Mesendoderm (in vitro differentiated cells): ENCODE results near the gene GLT8D1.
A peak's percentile ranks its signal among the peaks of the same experiment; 100 is the strongest.
"Not testable (repeated sequence)": the region's sequence is repeated elsewhere in the genome, so short reads cannot be mapped to it uniquely, and the experiment has no call there.

Experiments
- DNase-seq: peaks from one replicate; pipeline ENCODE4 v3.0.0; 2013
- H2AK5ac ChIP-seq: 2 replicates; pipeline ENCODE4 v1.6.1; 2013; ENCODE audit warnings: low read length, inconsistent platforms
- H2BK120ac ChIP-seq: 2 replicates; pipeline ENCODE4 v1.6.1; 2013; ENCODE audit warnings: low read depth, mild to moderate bottlenecking, low read length, moderate library complexity, mixed read lengths
- H2BK15ac ChIP-seq: replicated peaks from 2 replicates; pipeline ENCODE4 v1.6.1; 2013; ENCODE audit warnings: low read depth, mild to moderate bottlenecking, moderate library complexity
- H2BK5ac ChIP-seq: 2 replicates; pipeline ENCODE4 v1.6.1; 2013; ENCODE audit warnings: low read length, inconsistent platforms
- H3K18ac ChIP-seq: 2 replicates; pipeline ENCODE4 v1.6.1; 2013; ENCODE audit warnings: mild to moderate bottlenecking, low read length, mixed read lengths
- H3K23ac ChIP-seq: one replicate; pipeline ENCODE4 v1.6.1; 2013; ENCODE audit warnings: low read length
- H3K27ac ChIP-seq: 2 replicates; pipeline ENCODE4 v1.5.1; 2013; ENCODE audit warnings: low read depth, mild to moderate bottlenecking, inconsistent platforms, low read length, moderate library complexity
- H3K27me3 ChIP-seq: 2 replicates; pipeline ENCODE4 v1.6.1; 2013; ENCODE audit warnings: low read length, control low read depth, mild to moderate bottlenecking, inconsistent platforms; ENCODE audit not compliant: insufficient read depth, poor library complexity
- H3K36me3 ChIP-seq: 2 replicates; pipeline ENCODE4 v1.6.1; 2013; ENCODE audit warnings: low read length, inconsistent platforms; ENCODE audit not compliant: control insufficient read depth, insufficient read depth
- H3K4ac ChIP-seq: one replicate; pipeline ENCODE4 v1.6.1; 2013; ENCODE audit warnings: low read depth, mild to moderate bottlenecking, low read length, moderate library complexity
- H3K4me1 ChIP-seq: 2 replicates; pipeline ENCODE4 v1.6.1; 2013; ENCODE audit warnings: low read depth, low read length, inconsistent platforms; ENCODE audit not compliant: control insufficient read depth
- H3K4me2 ChIP-seq: 2 replicates; pipeline ENCODE4 v1.6.1; 2013; ENCODE audit warnings: low read length
- H3K4me3 ChIP-seq: 2 replicates; pipeline ENCODE4 v1.5.1; 2013; ENCODE audit warnings: mild to moderate bottlenecking, low read length
- H3K56ac ChIP-seq: one replicate; pipeline ENCODE4 v1.6.1; 2013; ENCODE audit warnings: low read length
- H3K79me1 ChIP-seq: 2 replicates; pipeline ENCODE4 v1.6.1; 2013; ENCODE audit warnings: low read length, inconsistent platforms
- H3K79me2 ChIP-seq: 2 replicates; pipeline ENCODE4 v1.6.1; 2013; ENCODE audit warnings: mild to moderate bottlenecking, low read length; ENCODE audit not compliant: control insufficient read depth, insufficient read depth
- H3K9ac ChIP-seq: 2 replicates; pipeline ENCODE4 v1.6.1; 2013; ENCODE audit warnings: low read length, inconsistent platforms
- H4K5ac ChIP-seq: one replicate; pipeline ENCODE4 v1.6.1; 2013; ENCODE audit warnings: low read length
- H4K8ac ChIP-seq: one replicate; pipeline ENCODE4 v1.6.1; 2013; ENCODE audit warnings: low read depth, mild to moderate bottlenecking, control low read depth, low read length, moderate library complexity
- WGBS: extraction: QIAGEN DNeasy Blood & Tissue Kit; methylation state at CpG from one replicate; pipeline ENCODE4 v1.1.7; 2013; ENCODE audit warnings: low lambda C conversion rate, missing lambda C conversion rate; ENCODE audit not compliant: insufficient coverage; ENCODE audit errors: extremely low coverage; 5-methylcytosine and 5-hydroxymethylcytosine counted together

The GLT8D1 gene

DNA sequence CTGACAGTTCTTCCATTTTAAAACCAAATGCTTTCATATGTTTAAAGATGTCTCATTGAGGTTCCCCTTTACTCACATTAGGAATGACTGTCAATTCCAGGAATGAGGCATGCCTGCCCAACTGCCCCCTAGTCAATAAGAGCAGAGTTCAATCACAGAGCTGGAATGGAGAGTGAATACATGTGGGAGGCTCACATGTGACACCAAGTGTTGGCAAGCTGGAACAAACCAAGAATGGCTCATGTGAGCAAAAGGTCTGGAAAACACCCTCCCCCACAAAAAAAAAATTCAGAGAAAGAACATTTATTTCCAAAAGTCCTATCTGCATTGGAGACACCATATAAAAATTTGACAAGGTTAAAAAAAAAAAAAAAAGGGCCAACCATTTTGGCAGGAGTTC, 23.6 kb downstream of the GLT8D1 start:
- Histone ChIP-seq H3K27me3 (no peaks in the 10 kb centered on the region), H3K23ac (no peak overlapping the region), H3K56ac (no peak overlapping the region), H3K4me3 (no peak overlapping the region), H3K79me2 (peaks cover 38% of the 10 kb centered on the region), H2BK15ac (no peak overlapping the region), H3K36me3 (peaks cover 8% of the 10 kb centered on the region), H3K4me1 (no peaks in the 10 kb centered on the region), H3K4ac (no peak overlapping the region), H2AK5ac (no peak overlapping the region), H2BK5ac (no peak overlapping the region), H3K9ac (no peak overlapping the region), H4K8ac (no peak overlapping the region), H3K4me2 (no peak overlapping the region), H4K5ac (no peak overlapping the region), H3K27ac (no peak overlapping the region), H3K18ac (no peak overlapping the region), H3K79me1 (peaks cover 6% of the 10 kb centered on the region), H2BK120ac (no peak overlapping the region)
- peak; percentile 72 for DNase-seq

DNA sequence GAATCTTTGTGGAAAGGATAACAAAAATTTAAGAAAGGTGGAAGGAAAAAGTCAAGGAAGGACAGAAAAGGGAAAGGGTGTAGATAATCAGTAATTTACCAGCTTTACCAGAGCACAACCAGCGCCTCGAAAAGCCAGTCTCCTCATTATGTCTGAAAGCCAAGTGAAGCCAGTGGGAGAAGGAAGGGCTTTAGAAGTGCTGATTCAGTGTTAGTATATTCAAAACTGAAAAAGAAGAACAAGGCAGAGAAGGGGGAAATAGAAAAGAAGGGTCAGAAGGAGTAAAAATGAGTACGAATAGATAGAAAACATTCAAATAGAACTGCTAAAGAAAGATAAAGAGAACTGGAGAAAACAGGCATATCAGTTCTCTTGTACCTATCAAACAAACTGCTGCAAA, 24.0 kb downstream of the GLT8D1 start:
- no peak overlapping the region for H3K4ac ChIP-seq
- no peak overlapping the region for H3K9ac ChIP-seq
- H3K79me1 ChIP-seq = peaks cover 6% of the 10 kb centered on the region
- no peak overlapping the region for H3K23ac ChIP-seq
- no peak overlapping the region for H3K56ac ChIP-seq
- H3K79me2 ChIP-seq = peaks cover 34% of the 10 kb centered on the region
- no peaks in the 10 kb centered on the region for H3K4me1 ChIP-seq
- H3K4me3 ChIP-seq = no peak overlapping the region
- H3K18ac ChIP-seq = no peak overlapping the region
- H2BK5ac ChIP-seq = no peak overlapping the region
- no peak overlapping the region for H2BK120ac ChIP-seq
- no peak overlapping the region for H4K8ac ChIP-seq
- no peak overlapping the region for H2BK15ac ChIP-seq
- peaks cover 8% of the 10 kb centered on the region for H3K36me3 ChIP-seq
- 100% methylated on average over 1 of the region's 3 CpGs for WGBS
- H2AK5ac ChIP-seq = no peak overlapping the region
- H3K27me3 ChIP-seq = no peaks in the 10 kb centered on the region
- no peak overlapping the region for H3K27ac ChIP-seq
- no peak overlapping the region for H4K5ac ChIP-seq
- no peak overlapping the region for H3K4me2 ChIP-seq
- DNase-seq = no peak

DNA sequence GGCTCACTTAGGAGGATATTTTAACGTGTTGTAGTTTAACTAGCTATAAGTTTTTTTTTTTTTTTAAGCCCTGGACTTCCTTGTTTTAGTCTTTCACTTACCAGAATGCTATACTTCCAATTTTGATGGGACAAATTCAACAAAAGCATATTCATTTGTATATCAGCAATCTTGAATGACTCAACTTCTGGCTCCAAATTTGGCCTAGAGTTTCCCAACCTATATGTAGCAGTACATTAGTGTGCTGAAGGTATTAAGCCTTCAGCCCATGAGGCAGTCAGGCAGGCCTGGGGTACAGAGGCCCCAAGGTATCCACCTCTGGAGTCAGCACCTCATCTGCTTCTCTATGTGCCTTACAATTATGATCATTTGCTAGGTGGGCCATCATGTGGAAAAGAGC, 25.8 kb downstream of the GLT8D1 start:
- Histone ChIP-seq H2BK5ac (no peak overlapping the region), H3K18ac (no peak overlapping the region), H2BK15ac (no peak overlapping the region), H3K79me2 (peaks cover 27% of the 10 kb centered on the region), H3K27ac (no peak overlapping the region), H3K23ac (no peak overlapping the region), H3K56ac (no peak overlapping the region), H3K4me1 (no peaks in the 10 kb centered on the region), H3K79me1 (peaks cover 6% of the 10 kb centered on the region), H3K27me3 (no peaks in the 10 kb centered on the region), H3K4me2 (no peak overlapping the region), H4K8ac (no peak overlapping the region), H2BK120ac (no peak overlapping the region), H3K4ac (no peak overlapping the region), H3K36me3 (peaks cover 8% of the 10 kb centered on the region), H4K5ac (no peak overlapping the region), H3K9ac (no peak overlapping the region), H3K4me3 (no peak overlapping the region), H2AK5ac (no peak overlapping the region)
- no CpG with 5 or more reads among the region's 1 CpG for WGBS
- DNase-seq = no peak

DNA sequence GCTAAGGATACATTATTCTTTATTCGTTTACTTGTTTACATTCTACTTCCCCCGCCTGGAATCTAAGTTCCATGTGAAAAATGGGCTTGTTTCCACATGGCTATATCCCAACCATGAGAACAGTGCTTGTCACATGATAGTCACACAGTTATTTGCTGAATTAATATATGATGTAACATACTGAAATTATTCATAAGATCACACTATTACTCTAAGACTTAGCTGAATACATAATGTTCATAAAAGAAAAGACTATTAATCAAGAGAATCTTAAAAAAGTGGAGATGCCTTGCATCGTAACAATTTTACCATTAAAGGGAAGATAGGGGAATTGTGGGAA, 26.4 kb downstream of the GLT8D1 start:
- H3K79me1 ChIP-seq = peaks cover 6% of the 10 kb centered on the region
- no peak overlapping the region for H3K4me3 ChIP-seq
- no peak overlapping the region for H2BK5ac ChIP-seq
- H4K5ac ChIP-seq = no peak overlapping the region
- no peak overlapping the region for H4K8ac ChIP-seq
- H2BK15ac ChIP-seq = no peak overlapping the region
- DNase-seq = no peak
- no peak overlapping the region for H3K56ac ChIP-seq
- H2BK120ac ChIP-seq = no peak overlapping the region
- H3K18ac ChIP-seq = no peak overlapping the region
- WGBS = no CpG with 5 or more reads among the region's 3 CpGs
- no peak overlapping the region for H3K9ac ChIP-seq
- H3K36me3 ChIP-seq = peaks cover 8% of the 10 kb centered on the region
- no peaks in the 10 kb centered on the region for H3K4me1 ChIP-seq
- H2AK5ac ChIP-seq = no peak overlapping the region
- no peak overlapping the region for H3K4me2 ChIP-seq
- no peak overlapping the region for H3K23ac ChIP-seq
- peaks cover 22% of the 10 kb centered on the region for H3K79me2 ChIP-seq
- no peak overlapping the region for H3K4ac ChIP-seq
- H3K27ac ChIP-seq = no peak overlapping the region
- no peaks in the 10 kb centered on the region for H3K27me3 ChIP-seq

DNA sequence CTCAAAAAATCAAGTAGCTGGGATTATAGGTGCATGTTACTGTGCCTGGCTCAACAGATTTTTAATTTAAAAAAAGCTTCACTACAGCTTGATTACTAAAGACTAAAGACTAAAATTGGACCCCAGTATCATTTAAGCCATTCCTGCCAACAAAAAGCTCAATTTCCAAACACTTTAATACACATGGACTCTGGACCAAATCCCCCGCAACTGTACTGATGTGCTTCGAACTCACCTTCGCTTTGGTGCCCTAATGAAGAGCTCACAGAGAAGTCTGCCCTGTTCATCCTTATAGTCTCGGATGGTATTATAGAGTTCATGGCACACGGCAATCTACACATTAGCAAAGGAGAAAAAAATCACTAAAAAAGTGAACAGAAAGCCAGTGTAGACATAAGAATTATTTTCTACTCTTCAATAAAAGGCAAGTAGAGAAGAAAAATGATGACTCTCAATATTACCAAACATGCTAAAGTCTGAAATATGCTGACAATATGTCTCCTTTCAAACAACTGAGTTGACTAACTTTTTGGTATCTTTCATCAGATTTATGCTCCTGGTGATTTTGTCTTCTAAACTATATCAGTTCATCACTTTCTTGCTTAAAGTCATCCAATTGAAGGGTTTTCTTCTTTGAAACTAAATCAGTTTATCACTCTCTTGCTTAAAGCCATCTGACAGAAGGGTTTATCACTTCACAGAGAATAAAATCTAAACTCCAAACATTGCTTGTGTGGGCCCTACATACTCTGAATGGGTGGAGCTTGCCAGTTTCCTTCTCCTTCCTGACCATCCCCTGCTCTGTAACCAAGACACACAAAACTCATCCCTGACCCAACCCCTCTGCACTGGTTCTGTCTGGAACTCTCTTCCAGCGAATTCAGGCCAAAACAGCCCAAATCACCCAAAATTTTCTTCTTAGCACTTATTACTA, 27.1 kb downstream of the GLT8D1 start:
- DNase-seq = no peak
- no peak overlapping the region for H2BK120ac ChIP-seq
- peaks cover 6% of the 10 kb centered on the region for H3K79me1 ChIP-seq
- H3K4me2 ChIP-seq = no peak overlapping the region
- H3K4me1 ChIP-seq = no peaks in the 10 kb centered on the region
- no peak overlapping the region for H4K5ac ChIP-seq
- H3K36me3 ChIP-seq = peaks cover 8% of the 10 kb centered on the region
- no peak overlapping the region for H3K56ac ChIP-seq
- H3K23ac ChIP-seq = no peak overlapping the region
- H3K4ac ChIP-seq = no peak overlapping the region
- H2BK15ac ChIP-seq = no peak overlapping the region
- H2AK5ac ChIP-seq = no peak overlapping the region
- H3K4me3 ChIP-seq = no peak overlapping the region
- H3K27ac ChIP-seq = no peak overlapping the region
- no peak overlapping the region for H4K8ac ChIP-seq
- H2BK5ac ChIP-seq = no peak overlapping the region
- H3K9ac ChIP-seq = no peak overlapping the region
- no peaks in the 10 kb centered on the region for H3K27me3 ChIP-seq
- no peak overlapping the region for H3K18ac ChIP-seq
- WGBS = no CpG with 5 or more reads among the region's 6 CpGs
- H3K79me2 ChIP-seq = peaks cover 16% of the 10 kb centered on the region

DNA sequence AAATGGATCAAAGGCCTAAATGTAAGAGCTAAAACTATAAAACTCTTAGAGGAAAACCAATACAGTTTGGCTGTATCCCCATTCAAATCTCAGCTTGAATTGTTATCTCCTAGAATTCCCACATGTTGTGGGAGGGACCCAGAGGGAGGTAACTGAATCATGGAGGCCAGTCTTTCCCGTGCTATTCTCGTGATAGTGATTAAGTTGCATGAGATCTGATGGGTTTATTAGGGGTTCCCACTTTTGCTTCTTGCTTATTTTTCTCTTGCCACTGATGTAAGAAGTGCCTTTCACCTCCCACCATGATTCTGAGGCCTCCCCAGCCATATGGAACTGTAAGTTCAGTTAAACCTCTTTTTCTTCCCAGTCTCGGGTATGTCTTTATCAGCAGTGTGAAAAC, 29.4 kb downstream of the GLT8D1 start:
- not testable (repeated sequence) for H3K23ac ChIP-seq, H2BK15ac ChIP-seq, H3K4me3 ChIP-seq, H3K4ac ChIP-seq, H3K4me2 ChIP-seq, H3K4me1 ChIP-seq, H3K27me3 ChIP-seq, DNase-seq, H4K8ac ChIP-seq, H2BK5ac ChIP-seq, H3K27ac ChIP-seq, H3K36me3 ChIP-seq, H2AK5ac ChIP-seq, H3K79me1 ChIP-seq, H2BK120ac ChIP-seq, H3K18ac ChIP-seq, H3K79me2 ChIP-seq, H3K56ac ChIP-seq, H3K9ac ChIP-seq, H4K5ac ChIP-seq
- WGBS = no CpG with 5 or more reads among the region's 3 CpGs
